Non-pigmented ciliary epithelial cell (primary cell): Measurements from ENCODE around the gene WFDC5.
"Not testable (repeated sequence)": the region's sequence is repeated elsewhere in the genome, so short reads cannot be mapped to it uniquely, and the experiment has no call there.

ENCODE experiments used
- DNase-seq: peaks from one replicate; pipeline ENCODE4 v3.0.0-alpha.2; 2010; ENCODE audit warnings: low read depth

WFDC5 gene, protein sequence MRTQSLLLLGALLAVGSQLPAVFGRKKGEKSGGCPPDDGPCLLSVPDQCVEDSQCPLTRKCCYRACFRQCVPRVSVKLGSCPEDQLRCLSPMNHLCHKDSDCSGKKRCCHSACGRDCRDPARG

DNA sequence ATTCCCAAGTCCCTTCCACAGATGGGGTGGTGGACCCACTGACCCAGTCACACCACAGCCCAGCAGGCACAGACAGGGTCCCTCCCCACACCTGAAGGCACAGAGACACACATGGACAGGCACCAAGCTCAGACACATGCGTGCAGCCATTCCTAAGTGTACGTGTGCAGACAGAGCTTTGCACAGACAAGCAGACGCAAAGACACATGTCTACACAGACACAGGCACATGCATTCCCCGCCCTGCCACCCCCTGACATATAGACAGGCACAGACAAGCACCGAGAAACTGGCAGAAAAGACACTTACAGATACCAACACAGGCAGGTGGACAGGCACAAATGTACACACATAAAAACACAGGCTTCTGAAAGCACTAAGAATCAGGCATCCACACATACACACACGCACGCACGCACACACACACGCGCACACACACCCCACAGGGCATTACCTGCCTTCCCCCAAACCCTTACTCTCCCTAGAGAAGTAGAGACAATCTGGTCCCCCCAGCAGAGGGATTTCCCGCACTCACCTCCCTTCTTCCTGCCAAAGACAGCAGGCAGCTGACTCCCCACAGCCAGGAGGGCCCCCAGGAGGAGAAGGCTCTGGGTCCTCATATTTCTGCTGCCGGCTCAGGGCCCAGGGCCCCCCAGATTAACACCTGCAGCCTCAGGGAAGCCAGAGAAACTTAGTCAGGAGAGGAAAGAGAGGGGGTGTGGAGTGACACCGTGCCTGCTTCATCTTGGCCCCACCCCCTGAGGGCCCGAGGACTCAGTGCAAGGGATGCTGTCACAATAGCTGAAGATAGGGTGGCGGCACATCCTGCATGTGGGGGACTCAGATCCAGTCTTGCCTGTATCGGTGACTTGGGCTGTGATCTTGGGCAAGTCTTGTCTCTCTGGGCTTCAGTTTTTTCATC is at the start of gene WFDC5:
Gene WFDC5, minus strand, starts transcription at position 710 of the 921 bp plus-strand sequence. Its CDS starts 91 bp downstream, at position 619.
- DNase-seq: no peak

DNA sequence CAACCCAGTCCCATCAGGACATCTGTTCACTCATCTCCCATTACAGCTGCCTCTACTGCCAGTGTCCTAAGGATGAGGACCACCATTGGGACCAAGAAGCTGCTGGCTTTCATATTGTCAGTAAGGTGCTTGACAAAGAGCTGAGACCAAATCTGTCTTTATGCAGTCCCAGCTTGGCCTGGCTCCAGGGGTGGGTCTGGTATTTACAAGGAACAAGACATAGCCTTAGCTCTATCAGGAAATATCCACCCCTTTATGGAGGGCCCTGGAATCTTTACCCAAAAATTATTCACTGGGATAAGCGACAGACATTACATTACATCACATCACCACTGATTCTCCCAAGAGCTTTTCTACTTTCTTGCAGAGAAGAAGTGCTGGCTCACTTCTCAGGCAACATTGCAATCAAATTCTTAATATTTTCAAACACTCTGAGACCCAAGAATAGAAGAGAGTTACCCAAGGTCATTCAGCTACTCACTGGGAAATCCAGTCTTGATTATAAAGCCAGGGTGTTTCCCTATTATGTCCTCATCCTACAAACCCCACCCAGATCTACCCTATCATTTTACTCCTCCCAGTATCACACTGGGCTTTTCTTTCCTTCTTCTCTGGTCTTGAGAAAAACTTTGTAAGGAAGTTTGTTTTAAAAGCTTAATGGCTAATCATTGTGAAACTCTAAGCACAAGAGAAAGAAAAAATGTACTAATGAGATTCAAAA is 48.3 kb upstream of the WFDC5 start:
- no peak for DNase-seq

DNA sequence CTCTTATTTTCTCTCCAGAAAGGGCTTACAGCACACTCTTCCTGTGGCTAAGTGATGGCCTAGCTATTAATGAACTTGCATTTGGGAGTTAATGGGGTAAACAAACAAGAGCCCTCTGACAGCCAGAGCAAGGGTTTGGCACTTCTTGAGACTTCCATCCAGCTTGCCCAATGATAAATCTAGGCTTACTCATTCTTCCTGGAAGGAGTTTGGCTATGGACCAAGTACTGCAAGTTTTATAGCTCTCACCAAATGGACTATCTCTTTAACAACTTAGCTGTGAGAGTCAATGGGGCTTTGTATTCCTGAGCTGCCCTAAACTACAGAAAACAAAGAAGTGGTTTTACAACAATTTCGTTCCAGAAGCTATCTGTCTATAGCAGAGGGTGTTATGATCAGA is 43.0 kb upstream of the WFDC5 start:
- DNase-seq: peak; percentile 10

DNA sequence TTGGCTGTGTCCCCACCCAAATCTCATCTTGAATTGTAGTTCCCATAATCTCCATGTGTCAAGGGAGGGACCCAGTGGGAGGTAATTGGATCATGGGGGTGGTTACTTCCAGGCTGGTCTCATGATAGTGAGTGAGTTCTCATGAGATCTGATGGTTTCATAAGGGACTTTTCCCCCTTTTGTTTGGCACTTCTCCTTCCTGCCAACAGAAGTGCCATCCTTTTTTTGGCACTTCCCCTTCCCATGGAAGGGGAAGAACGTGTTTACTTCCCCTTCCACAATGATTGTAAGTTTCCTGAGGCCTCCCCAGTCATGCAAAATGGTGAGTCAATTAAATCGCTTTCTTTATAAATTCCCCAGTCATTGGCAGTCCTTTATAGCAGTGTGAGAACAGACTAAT is 41.7 kb upstream of the WFDC5 start:
- no peak for DNase-seq

DNA sequence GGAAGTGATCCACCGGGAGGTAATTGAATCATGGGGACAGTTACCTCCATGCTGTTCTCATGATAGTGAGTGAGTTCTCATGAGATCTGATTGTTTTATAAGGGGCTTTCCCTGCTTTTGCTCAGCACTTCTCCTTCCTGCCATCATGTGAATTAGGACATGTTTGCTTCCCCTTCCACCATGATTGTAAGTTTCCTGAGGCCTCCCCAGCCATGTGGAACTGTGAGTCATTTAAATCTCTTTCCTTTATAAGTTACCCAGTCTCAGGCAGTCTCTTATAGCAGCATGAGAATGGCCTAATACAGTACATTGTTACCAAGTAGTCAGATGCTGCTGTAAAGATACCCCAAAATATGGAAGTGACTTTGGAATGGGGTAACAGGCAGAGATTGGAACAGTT is 39.8 kb upstream of the WFDC5 start:
- DNase-seq: not testable (repeated sequence)

DNA sequence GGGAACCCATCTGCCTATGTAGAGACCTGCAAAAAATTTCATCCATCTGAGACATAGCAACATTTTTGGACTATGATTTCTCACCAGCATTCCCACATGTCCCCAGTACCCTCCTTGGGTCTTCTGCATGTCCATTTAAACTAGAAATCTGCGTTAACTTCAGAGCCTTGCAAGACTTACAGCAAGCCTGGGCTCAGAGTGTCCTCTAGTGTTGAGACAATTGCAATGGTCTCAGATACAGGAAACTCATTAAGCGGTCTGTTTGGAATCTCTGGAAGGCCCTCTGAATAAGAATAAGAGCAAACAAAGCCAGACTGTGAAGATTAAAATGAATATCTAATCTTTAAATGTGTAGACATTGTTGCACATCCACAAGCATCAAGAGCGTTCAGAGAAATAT is 39.2 kb upstream of the WFDC5 start:
- no peak for DNase-seq

DNA sequence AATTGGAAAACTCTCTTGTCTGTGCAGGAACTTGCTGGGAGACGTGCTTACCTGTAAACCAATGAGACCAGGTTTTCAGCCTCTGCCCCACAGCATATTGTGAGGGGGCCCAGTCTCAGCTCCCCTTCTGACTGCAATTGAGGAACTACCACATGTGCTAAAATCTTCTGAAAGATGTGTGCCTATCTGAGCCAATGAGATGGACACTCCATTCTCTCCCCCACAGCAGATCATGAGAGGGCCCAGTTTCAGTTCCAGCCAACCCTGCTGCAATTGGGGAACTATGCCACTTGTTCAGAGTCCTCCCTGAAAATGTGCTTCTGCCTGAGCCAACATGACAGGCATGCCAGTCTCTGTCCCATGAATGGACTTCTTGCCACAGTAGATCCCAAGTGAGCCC is 38.8 kb upstream of the WFDC5 start:
- no peak for DNase-seq

DNA sequence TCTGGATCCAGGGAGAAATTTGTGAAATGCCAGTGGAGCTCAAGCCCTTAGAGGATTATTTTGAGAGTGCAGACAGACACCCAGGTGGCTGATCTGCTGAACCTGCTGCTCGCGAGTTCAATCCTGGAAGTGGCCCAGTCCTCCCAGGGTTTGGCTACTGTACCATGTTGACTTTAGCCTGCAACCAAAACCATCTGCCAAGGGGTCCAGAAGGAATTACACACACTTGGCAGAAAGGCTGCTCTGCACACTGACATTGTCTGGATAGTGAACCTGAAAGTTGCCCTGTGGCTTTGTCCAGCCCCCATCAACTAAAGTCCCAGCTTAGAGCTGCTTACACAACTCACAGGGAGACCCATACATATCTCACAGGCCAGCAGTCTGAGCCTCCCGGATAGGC is 38.2 kb upstream of the WFDC5 start:
- DNase-seq: no peak

DNA sequence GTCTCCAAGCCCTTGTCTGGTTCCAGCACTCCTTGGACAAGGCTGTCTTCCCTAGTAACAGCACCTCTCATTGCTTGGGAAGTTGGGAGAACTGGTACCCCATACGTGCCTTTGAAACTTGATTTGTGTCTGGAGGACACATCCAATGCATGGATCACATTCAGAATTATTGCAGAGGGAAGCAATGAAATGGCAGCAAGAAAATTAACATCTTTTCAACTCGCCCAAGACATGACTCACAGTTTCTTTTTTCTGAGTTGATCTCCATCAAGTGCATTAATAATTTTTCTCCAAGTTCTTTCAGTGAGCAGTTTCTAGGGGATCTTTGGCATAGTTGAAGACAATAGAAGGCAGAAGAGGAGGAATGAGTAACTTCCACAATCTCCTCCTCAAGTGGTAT is 37.4 kb upstream of the WFDC5 start:
- no peak for DNase-seq

DNA sequence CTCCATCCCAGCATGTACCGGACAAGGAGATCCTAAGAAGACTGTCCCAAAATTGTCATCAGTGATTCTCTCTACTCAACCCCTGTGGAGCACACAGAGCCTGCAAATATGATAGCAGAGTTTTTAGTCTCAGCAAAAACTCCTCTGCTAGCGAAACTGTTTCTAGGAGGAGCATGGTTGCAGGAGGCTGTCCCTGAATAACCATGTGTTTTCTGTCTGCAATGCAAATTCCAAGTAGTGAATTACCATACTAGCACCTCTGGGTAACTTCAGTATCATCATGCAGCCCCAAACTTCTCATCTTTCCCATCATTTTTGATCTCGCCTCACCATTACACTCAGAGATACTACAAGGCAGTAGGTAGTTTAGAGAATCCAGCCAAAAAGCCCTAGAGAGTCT is 34.1 kb upstream of the WFDC5 start:
- DNase-seq: no peak

DNA sequence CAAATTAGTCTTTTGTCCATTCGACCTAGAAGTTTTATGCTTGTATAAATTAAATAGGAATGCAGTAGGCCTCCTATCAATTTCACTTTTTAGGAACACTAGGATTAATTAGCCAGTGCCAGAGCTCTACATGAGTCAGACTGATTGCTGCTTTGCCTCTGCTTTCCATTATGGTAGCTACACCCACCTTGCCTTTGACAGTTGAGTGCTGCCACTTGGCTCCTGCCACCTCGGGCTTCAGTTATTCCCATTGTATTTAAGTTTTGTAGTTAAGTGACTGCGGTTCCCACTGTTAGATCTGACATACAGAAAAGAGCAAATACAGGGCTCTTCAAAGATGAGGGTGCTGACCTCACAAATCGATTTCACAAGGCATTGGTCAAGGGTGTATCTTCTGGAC is 25.9 kb upstream of the WFDC5 start:
- no peak for DNase-seq

DNA sequence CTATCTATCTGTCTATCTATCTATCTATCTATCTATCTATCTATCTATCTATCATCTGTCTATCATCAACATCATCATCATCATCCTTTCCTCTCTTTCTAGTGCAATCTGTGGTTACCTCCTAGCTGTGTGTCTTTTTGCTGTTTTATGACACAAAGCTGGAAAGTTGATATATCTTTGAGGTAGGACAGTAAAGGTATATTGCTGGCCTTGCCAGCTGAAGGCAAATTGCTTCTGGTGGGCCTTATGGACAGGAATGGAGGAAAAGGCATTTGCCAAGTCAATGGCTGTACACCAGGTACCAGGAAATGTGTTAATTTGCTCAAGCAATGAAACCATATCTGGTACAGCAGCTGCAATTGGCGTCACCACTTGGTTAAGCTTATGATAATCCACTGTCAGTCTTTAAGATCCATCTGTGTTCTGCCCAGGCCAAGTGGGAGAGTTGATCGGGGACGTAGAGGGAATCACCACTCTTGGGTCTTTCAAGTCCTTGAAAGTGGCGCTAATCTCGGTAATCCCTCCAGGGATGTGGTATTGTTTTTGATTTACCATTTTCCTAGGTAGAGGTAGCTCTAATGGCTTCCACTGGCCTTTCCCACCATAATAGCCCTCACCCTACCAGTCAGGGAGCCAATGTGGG is 24.9 kb upstream of the WFDC5 start:
- not testable (repeated sequence) for DNase-seq

DNA sequence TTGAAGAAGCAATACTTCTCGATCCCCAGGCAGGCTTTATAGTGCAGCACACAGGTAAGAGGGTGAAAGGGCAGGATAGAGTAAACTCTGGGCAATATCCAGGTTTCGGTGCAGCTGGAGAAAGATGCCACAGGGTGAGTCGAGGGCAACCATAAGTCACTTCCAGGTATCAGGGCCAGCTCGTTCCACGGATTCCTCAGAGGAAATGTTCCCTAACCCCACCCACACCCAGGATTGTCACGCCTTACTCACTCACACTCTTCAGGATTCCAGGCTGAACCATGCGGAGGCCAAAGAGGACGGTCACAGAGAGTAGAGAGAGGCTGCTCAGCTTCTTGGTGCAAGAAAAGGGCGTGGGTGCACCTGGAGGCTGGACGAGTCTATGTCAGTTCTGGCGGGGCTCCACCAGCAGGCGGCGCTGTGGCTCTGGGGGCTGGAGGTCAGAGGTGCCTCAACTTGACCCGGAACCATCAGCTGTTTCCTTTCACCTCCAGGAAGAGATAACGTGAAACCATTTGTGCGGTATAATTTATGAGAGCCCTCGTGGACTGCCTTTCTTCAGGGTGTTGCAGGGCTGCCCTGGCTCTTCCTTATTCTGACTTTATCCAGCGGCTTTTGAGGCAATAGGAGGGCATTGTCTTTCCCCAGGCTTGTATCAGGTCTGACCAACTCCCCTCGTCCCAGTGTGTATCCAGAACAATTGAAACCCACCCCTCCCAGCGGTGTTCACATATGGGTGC is 23.8 kb upstream of the WFDC5 start:
- DNase-seq: no peak

DNA sequence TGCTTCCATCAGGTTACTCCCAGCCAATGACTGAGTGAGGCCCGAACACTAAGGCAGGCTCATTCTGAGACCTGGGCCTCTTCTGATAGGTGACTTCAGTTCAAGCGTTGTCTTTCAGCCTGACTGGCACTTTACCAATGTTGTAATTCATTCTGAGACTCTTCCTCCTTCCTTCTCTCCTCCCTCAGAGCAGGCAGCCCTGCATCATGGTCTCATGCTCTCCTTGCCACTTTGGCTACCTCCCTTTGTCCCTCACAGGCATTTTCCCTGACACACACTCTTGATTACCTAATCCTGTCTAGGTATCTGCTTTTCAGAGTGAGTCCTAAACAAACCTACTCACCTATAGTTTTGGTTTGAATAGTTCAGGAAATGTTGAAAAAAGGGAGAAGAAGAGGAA is 21.9 kb upstream of the WFDC5 start:
- no peak for DNase-seq

DNA sequence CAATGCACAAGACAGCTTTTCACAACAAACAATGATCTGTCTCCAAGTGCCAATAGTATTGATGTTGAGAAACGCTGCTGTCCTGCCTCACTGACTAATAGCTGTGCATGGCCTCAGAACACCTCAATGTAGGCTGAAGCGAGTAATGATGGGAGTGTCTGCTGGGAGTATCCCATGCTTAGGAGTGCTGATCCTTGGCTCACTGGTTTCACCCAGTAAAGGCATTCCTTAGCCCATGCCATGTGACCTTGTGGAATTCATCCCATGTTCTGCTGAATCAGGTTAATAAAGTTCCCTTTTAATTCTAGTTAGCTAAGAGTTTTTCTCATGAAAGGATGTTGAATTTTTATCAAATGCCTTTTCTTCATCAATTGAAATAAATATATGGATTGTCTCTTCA is 13.1 kb upstream of the WFDC5 start:
- no peak for DNase-seq

DNA sequence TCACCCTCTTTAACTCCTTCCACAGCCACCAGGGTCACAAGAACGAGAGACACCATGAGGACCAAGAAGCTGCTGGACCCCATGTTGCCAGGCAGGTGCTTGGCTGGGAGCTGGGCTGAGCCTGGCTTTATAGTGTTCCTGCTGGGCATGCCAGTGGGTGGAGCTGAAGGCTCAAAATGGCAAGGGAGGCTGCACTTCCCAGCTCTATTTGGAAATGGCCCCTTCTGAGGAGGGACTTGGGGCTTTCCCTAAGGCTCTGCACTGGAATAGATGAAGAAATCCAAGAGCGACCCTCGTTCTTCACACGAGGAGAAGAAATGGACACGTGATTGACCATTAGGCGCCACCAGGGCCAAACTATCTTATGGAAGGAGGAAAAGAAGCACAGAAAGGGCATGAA is 9.4 kb upstream of the WFDC5 start, which contains the start of gene WFDC12:
Gene WFDC12, minus strand, starts transcription at position 101 of the 400 bp plus-strand sequence. Its CDS starts 18 bp downstream, at position 83.
- no peak for DNase-seq

DNA sequence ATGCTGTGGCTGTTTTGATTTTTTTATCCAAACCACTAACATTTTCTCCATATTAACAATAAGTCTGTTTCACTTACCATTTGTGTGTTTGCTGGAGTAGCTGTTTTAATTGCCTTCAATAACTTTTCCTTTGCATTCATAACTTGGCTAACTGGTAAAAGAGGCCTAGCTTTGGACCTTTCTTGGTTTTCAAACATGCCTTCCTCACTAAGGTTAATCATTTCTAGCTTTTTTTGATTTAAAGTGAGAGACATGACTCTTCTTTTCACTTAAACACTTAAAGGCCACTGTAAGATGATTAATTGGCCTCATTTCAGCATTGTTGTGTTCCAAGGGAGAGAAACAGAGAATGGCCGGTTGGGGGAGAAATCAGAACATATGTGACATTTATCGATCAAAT is 6.4 kb upstream of the WFDC5 start:
- DNase-seq: no peak

DNA sequence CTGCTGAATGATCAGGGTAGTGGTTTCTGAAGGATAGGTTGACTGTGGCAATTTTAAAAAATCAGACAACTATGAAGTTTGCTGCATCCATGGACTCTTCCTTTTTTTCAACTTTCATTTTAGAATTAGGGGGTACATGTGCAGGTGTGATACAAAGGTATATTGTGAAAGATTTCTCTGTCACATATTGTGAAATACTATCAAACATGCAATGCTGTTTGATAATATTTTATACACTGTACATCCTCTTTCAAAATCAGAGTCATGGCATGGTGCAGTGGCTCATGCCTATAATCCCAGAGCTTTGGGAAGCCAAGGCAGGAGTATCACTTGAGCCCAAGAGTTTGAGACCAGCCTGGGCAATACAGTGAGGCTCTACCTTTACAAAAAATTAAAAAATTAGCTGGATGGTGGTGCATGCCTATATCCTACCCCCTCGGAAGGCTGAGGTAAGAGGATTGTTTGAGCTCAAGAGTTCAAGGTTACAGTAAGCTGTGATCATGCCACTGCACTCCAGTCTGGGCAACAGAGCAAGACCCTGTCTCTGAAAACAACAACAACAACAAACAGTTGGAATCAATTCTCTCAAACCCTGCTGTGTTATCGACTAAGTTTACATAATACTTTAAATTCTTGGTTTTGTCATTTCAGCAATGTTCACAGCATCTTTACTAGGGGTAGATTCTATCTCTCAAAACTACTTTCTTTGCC is 4.7 kb upstream of the WFDC5 start:
- DNase-seq: no peak

DNA sequence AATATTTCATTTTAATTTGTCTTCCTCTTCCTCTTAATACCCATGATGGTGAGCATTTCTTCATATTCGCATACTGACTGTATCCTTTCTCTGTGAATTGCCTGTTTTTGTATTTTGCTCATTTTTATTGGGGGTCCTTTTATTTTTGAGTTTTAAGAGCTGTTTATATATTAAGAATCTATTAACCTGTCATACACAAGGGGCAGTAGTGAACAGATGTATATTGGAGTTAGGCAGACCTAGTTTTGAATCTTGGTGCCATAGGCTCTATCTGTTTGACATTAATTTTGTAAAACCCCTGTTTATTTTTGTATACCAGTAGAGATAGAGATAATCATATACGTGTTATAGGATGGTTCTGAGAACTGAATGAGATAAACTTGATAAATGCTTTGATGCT is 3.1 kb upstream of the WFDC5 start:
- DNase-seq: no peak

DNA sequence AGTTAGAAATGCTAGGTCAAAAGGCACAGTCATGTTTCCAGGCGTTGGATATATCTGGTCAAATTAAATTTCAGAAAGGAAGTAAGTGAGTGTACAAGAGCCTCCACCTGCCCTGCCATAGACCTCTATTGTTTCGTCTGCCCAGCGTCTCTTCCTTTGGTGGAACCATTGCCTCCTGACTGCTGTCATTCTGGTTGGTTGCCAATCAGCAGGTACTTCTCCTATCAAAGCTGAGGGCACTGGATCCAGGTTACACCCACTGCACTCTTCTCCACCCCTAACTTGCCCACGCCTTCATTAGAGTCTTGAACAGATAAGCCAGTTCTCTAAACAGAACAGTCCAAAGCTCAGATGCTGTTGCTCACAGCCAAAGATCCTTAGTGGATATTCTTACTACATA is 2.6 kb upstream of the WFDC5 start:
- DNase-seq: no peak

DNA sequence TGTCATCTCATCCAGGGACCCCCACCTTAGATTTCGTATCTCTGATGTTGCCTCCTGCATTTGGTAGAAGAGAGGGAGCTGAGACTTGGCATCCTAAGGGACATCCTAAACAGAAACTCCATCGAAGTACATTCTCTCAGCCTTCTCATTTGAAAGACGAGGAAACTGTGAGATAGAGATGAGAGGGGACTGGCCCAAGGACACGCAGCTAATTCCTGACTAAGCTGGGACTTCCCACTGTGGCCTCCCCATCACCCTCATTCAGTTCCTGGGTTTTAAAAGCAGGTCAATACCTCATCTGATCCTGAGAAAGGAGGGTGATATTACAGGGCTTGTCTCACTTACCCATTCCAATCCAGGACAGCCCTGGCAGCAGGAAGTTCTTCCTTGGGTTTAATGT is 855 bp upstream of the WFDC5 start:
- no peak for DNase-seq
